HCT116 (cell line): ENCODE results near the gene TMEM203. TPM values are rescaled to one million over a fixed set of nuclear protein-coding genes. Genes with fewer than 3 reads are reported as not detected.

Experiments
- ATAC-seq: fragments of 200-7000 bp; cut with Tn5 transposase; 2 replicates; pipeline ENCODE4 v1.9.1; 2020; ENCODE audit warnings: mild to moderate bottlenecking, moderate library complexity
- BruUV-seq: library from RNA; stranded (reverse); fragments of 400-500 nt; replicated peaks from 2 replicates; lab custom pipeline; 2021; lab: Mats Ljungman, UMichigan
- CTCF ChIA-PET: fragments of 300-600 bp; sonication (Branson Sonifier 250); formaldehyde crosslinking; loops from one replicate; lab custom pipeline; 2021; ENCODE audit warnings: antibody characterized with exemption; lab: Charles Lee
- POLR2A ChIA-PET: fragments of 300-600, 350-600 bp; sonication (Branson Sonifier 250); formaldehyde crosslinking; loops from one replicate; lab custom pipeline; 2021; ENCODE audit warnings: antibody characterized with exemption; lab: Charles Lee
- RAD21 ChIA-PET, 2 experiments: fragments of 300-600 bp; sonication (Branson Sonifier 250); formaldehyde crosslinking; loops; one replicate each; lab custom pipeline; 2023; ENCODE audit warnings: low total read pairs in 2 of 2; ENCODE audit not compliant: uncharacterized antibody in 2 of 2, unreplicated experiment in 2 of 2, low non-redundant PET in 1 of 2; lab: Charles Lee
- DNase-seq: peaks from one replicate; pipeline ENCODE4 v3.0.0-alpha.2; 2010; ENCODE audit warnings: low read depth, low spot score
- H2AFZ ChIP-seq: fragments of 200-600 bp; shearing (Covaris generic), sonication (generic); 2 replicates; pipeline ENCODE4 v1.6.1; 2017; ENCODE audit warnings: low read depth, mixed run types, mixed read lengths, antibody characterized with exemption, low read length; ENCODE audit not compliant: poor library complexity, severe bottlenecking
- H3K27ac ChIP-seq: 2 replicates; pipeline ENCODE4 v1.5.1; 2012; ENCODE audit warnings: low read depth, low read length
- H3K27me3 ChIP-seq: fragments of 200-600 bp; sonication (generic); 2 replicates; pipeline ENCODE4 v1.6.1; 2016; ENCODE audit warnings: mixed run types, low read length, mixed read lengths; ENCODE audit not compliant: insufficient read depth
- H3K36me3 ChIP-seq, 2 experiments: fragments of 200-500 bp in 1 of 2; fragments of 200-600 bp in 1 of 2; sonication (Bioruptor generic) in 1 of 2; sonication (generic) in 1 of 2; 2 replicates each; pipeline versions ENCODE4 v1.5.1 to v1.6.1; 2014 to 2016; ENCODE audit warnings: low read length in 2 of 2, inconsistent platforms in 1 of 2, mixed read lengths in 1 of 2, mixed run types in 1 of 2; ENCODE audit not compliant: insufficient read depth in 2 of 2, control insufficient read depth in 1 of 2
- H3K4me1 ChIP-seq, 2 experiments: fragments of 200-600 bp in 1 of 2; sonication (generic) in 1 of 2; 2 replicates each; pipeline versions ENCODE4 v1.5.1 to v1.6.1; 2012 to 2017; ENCODE audit warnings: low read length in 2 of 2, inconsistent platforms in 1 of 2, mild to moderate bottlenecking in 1 of 2, mixed read lengths in 1 of 2, mixed run types in 1 of 2, moderate library complexity in 1 of 2; ENCODE audit not compliant: insufficient read depth in 2 of 2, control insufficient read depth in 1 of 2
- H3K4me2 ChIP-seq: fragments of 200-600 bp; sonication (generic); 2 replicates; pipeline ENCODE4 v1.6.1; 2017; ENCODE audit warnings: mixed run types, low read length, mixed read lengths
- H3K4me3 ChIP-seq, 2 experiments: fragments of 200-600 bp in 1 of 2; sonication (generic) in 1 of 2; replicated peaks in 1 of 2; 2 replicates each; pipeline ENCODE4 v1.5.1; 2011 to 2016; ENCODE audit warnings: low read length in 2 of 2, control low read depth in 1 of 2, low read depth in 1 of 2, mild to moderate bottlenecking in 1 of 2, mixed read lengths in 1 of 2, mixed run types in 1 of 2
- H3K79me2 ChIP-seq: fragments of 200-600 bp; sonication (generic); 2 replicates; pipeline ENCODE4 v1.6.1; 2017; ENCODE audit warnings: mild to moderate bottlenecking, mixed run types, low read length, moderate library complexity, mixed read lengths; ENCODE audit not compliant: insufficient read depth
- H3K9ac ChIP-seq: fragments of 200-600 bp; sonication (generic); 2 replicates; pipeline ENCODE4 v1.6.1; 2016; ENCODE audit warnings: low read length, mixed read lengths
- H3K9me2 ChIP-seq: fragments of 200-600 bp; sonication (generic), shearing (Covaris generic); 2 replicates; pipeline ENCODE4 v1.6.1; 2017; ENCODE audit warnings: mixed run types, mild to moderate bottlenecking, moderate library complexity; ENCODE audit not compliant: insufficient read depth
- H3K9me3 ChIP-seq, 2 experiments: fragments of 200-500 bp in 1 of 2; fragments of 200-600 bp in 1 of 2; sonication (Bioruptor generic) in 1 of 2; sonication (generic) in 1 of 2; 2 replicates each; pipeline ENCODE4 v1.6.1; 2014 to 2017; ENCODE audit warnings: low read length in 2 of 2, mixed read lengths in 2 of 2, inconsistent platforms in 1 of 2, low read depth in 1 of 2, mild to moderate bottlenecking in 1 of 2, mixed run types in 1 of 2, moderate library complexity in 1 of 2; ENCODE audit not compliant: control insufficient read depth in 1 of 2, insufficient read depth in 1 of 2
- H4K20me1 ChIP-seq: fragments of 200-600 bp; sonication (generic), shearing (Covaris generic); 2 replicates; pipeline ENCODE4 v1.6.1; 2017; ENCODE audit warnings: mixed run types, mild to moderate bottlenecking, moderate library complexity; ENCODE audit not compliant: insufficient read depth
- CBX3 ChIP-seq: IDR thresholded peaks from 2 replicates; pipeline ENCODE4 v1.6.1; 2012; ENCODE audit warnings: low read depth
- CEBPB ChIP-seq: IDR thresholded peaks from 2 replicates; pipeline ENCODE4 v1.6.1; 2012; ENCODE audit warnings: low read depth
- EGR1 ChIP-seq: IDR thresholded peaks from 2 replicates; pipeline ENCODE4 v1.6.1; 2012; ENCODE audit warnings: low read depth
- ELF1 ChIP-seq: IDR thresholded peaks from 2 replicates; pipeline ENCODE4 v1.6.1; 2012; ENCODE audit warnings: low read depth, borderline replicate concordance
- EZH2 ChIP-seq: fragments of 200-600 bp; sonication (generic); IDR thresholded peaks from 2 replicates; pipeline ENCODE4 v1.6.1; 2017; ENCODE audit warnings: antibody characterized with exemption, mixed run types
- EZH2phosphoT487 ChIP-seq: fragments of 200-600 bp; IDR thresholded peaks from 2 replicates; pipeline ENCODE4 v1.6.1; 2018; ENCODE audit warnings: antibody characterized with exemption, borderline replicate concordance
- FOSL1 ChIP-seq: IDR thresholded peaks from 2 replicates; pipeline ENCODE4 v1.6.1; 2012; ENCODE audit warnings: low read depth
- JUND ChIP-seq: IDR thresholded peaks from 2 replicates; pipeline ENCODE4 v1.6.1; 2012
- POLR2A ChIP-seq: IDR thresholded peaks from 2 replicates; pipeline ENCODE4 v1.7.0; 2011; ENCODE audit warnings: borderline replicate concordance; ENCODE audit not compliant: insufficient read depth, insufficient read length; ENCODE audit errors: extremely low read depth
- RAD21 ChIP-seq: IDR thresholded peaks from 2 replicates; pipeline ENCODE4 v1.6.1; 2012; ENCODE audit warnings: low read depth, mild to moderate bottlenecking
- SIN3A ChIP-seq: IDR thresholded peaks from 2 replicates; pipeline ENCODE4 v1.6.1; 2012; ENCODE audit warnings: low read depth
- SP1 ChIP-seq: IDR thresholded peaks from 2 replicates; pipeline ENCODE4 v1.6.1; 2012; ENCODE audit warnings: low read depth
- SRF ChIP-seq: IDR thresholded peaks from 2 replicates; pipeline ENCODE4 v1.6.1; 2012; ENCODE audit warnings: low read depth
- TCF7L2 ChIP-seq: IDR thresholded peaks from 2 replicates; pipeline ENCODE4 v1.7.0; 2011; ENCODE audit warnings: borderline replicate concordance, inconsistent platforms; ENCODE audit not compliant: insufficient read depth, insufficient read length; ENCODE audit errors: extremely low read depth
- ZFX ChIP-seq: fragments of 450-650 bp; IDR thresholded peaks from 2 replicates; pipeline ENCODE4 v1.6.1; 2017
- ZNF274 ChIP-seq: fragments of 200-500 bp; sonication (Bioruptor generic); IDR thresholded peaks from 2 replicates; pipeline ENCODE4 v1.6.1; 2014; ENCODE audit warnings: mild to moderate bottlenecking, low read depth, low read length, inconsistent platforms
- intact Hi-C: fragments of 100-400 bp; cut with micrococcal nuclease; formaldehyde crosslinking; loops from 2 replicates; pipeline ENCODE4 v1.10.0; 2022
- total RNA-seq: library from RNA; stranded (reverse); gene quantifications from one replicate; pipeline ENCODE4 v1.2.1, GENCODE V29; 2021; ENCODE audit not compliant: unreplicated experiment
- TF ChIP-seq, protein P1 (sequence below): IDR thresholded peaks from 2 replicates; pipeline ENCODE4 v1.6.1; 2012
- TF ChIP-seq, protein P2 (sequence below): IDR thresholded peaks from 2 replicates; pipeline ENCODE4 v1.6.1; 2012; ENCODE audit warnings: low read depth
- TF ChIP-seq, protein P3 (sequence below): IDR thresholded peaks from 2 replicates; pipeline ENCODE4 v1.6.1; 2012
- TF ChIP-seq, protein P4 (sequence below): IDR thresholded peaks from 2 replicates; pipeline ENCODE4 v1.6.1; 2011; ENCODE audit warnings: mild to moderate bottlenecking, low read length, moderate library complexity; ENCODE audit not compliant: insufficient replicate concordance; ENCODE audit errors: extremely low read depth

Gene TMEM203
- total RNA-seq, 1 experiment from 2014 or later, result 45.0 TPM

DNA sequence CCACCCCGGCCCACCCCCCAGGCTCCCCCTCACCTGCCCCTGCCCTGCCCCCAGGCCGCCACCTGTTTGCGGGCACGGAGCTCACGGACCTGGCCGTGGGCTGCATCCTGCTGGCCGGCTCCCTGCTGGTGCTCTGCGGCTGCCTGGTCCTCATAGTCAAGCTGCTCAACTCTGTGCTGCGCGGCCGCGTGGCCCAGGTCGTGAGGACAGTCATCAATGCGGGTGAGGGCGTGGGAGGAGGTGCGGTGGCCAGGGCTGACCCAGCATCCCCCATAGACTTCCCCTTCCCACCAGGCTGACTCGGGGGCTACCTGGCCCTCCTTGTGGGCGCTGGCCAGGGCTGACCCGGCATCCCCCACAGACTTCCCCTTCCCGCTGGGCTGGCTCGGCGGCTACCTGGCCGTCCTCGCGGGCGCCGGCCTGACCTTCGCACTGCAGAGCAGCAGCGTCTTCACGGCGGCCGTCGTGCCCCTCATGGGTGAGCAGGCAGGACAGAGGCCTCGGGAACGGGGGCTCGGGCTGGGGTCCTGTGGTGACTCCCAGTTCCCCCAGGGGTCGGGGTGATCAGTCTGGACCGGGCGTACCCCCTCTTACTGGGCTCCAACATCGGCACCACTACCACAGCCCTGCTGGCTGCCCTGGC is 28.7 kb upstream of the TMEM203 start:
- H3K27ac ChIP-seq, result no peak overlapping the region
- H3K9me2 ChIP-seq, result no peaks in the 10 kb centered on the region
- H3K9ac ChIP-seq, result no peak overlapping the region
- no peak for TF ChIP-seq ZFX
- TF ChIP-seq FOSL1, result no peak
- TF ChIP-seq, protein P1, sequence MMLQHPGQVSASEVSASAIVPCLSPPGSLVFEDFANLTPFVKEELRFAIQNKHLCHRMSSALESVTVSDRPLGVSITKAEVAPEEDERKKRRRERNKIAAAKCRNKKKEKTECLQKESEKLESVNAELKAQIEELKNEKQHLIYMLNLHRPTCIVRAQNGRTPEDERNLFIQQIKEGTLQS, result no peak
- no peak for TF ChIP-seq SP1
- TF ChIP-seq, protein P2, sequence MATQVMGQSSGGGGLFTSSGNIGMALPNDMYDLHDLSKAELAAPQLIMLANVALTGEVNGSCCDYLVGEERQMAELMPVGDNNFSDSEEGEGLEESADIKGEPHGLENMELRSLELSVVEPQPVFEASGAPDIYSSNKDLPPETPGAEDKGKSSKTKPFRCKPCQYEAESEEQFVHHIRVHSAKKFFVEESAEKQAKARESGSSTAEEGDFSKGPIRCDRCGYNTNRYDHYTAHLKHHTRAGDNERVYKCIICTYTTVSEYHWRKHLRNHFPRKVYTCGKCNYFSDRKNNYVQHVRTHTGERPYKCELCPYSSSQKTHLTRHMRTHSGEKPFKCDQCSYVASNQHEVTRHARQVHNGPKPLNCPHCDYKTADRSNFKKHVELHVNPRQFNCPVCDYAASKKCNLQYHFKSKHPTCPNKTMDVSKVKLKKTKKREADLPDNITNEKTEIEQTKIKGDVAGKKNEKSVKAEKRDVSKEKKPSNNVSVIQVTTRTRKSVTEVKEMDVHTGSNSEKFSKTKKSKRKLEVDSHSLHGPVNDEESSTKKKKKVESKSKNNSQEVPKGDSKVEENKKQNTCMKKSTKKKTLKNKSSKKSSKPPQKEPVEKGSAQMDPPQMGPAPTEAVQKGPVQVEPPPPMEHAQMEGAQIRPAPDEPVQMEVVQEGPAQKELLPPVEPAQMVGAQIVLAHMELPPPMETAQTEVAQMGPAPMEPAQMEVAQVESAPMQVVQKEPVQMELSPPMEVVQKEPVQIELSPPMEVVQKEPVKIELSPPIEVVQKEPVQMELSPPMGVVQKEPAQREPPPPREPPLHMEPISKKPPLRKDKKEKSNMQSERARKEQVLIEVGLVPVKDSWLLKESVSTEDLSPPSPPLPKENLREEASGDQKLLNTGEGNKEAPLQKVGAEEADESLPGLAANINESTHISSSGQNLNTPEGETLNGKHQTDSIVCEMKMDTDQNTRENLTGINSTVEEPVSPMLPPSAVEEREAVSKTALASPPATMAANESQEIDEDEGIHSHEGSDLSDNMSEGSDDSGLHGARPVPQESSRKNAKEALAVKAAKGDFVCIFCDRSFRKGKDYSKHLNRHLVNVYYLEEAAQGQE, result no peak
- no peak for TF ChIP-seq CEBPB
- TF ChIP-seq EGR1, result no peak
- TF ChIP-seq, protein P3, sequence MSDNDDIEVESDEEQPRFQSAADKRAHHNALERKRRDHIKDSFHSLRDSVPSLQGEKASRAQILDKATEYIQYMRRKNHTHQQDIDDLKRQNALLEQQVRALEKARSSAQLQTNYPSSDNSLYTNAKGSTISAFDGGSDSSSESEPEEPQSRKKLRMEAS, result no peak
- TF ChIP-seq, protein P4, sequence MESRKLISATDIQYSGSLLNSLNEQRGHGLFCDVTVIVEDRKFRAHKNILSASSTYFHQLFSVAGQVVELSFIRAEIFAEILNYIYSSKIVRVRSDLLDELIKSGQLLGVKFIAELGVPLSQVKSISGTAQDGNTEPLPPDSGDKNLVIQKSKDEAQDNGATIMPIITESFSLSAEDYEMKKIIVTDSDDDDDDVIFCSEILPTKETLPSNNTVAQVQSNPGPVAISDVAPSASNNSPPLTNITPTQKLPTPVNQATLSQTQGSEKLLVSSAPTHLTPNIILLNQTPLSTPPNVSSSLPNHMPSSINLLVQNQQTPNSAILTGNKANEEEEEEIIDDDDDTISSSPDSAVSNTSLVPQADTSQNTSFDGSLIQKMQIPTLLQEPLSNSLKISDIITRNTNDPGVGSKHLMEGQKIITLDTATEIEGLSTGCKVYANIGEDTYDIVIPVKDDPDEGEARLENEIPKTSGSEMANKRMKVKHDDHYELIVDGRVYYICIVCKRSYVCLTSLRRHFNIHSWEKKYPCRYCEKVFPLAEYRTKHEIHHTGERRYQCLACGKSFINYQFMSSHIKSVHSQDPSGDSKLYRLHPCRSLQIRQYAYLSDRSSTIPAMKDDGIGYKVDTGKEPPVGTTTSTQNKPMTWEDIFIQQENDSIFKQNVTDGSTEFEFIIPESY, result no peak
- TF ChIP-seq CBX3, result no peak
- no peak for TF ChIP-seq SRF
- TF ChIP-seq EZH2phosphoT487, result no peak
- no peak for TF ChIP-seq JUND
- TF ChIP-seq RAD21, result no peak
- TF ChIP-seq SIN3A, result no peak
- TF ChIP-seq ZNF274, result no peak
- TF ChIP-seq ELF1, result no peak
- TF ChIP-seq EZH2, result no peak
- no peak for TF ChIP-seq POLR2A
- no peak for TF ChIP-seq TCF7L2
- H3K4me1 ChIP-seq, result peaks cover 23 to 41% of the 10 kb centered on the region in 2 experiments
- no TSS peak for BruUV-seq
- H3K36me3 ChIP-seq, result no peaks in the 10 kb centered on the region
- H3K4me3 ChIP-seq, result no peak overlapping the region
- H3K79me2 ChIP-seq, result peaks cover 8% of the 10 kb centered on the region; the same call in 1 of the 2 replicates
- intact Hi-C loops, result no loop called here
- H3K9me3 ChIP-seq, result no peaks in the 10 kb centered on the region
- H3K4me2 ChIP-seq, result no peak overlapping the region
- H3K27me3 ChIP-seq, result no peaks in the 10 kb centered on the region
- POLR2A ChIA-PET, result no interaction called here
- ATAC-seq (no peak), DNase-seq (no peak)
- no peak overlapping the region for H2AFZ ChIP-seq
- RAD21 ChIA-PET, result no interaction called here
- CTCF ChIA-PET, result no interaction called here
- no peaks in the 10 kb centered on the region for H4K20me1 ChIP-seq
